Prostate gland (tissue), 2 donors: ENCODE data around the gene MTURN. TPM values are rescaled to one million over a fixed set of nuclear protein-coding genes. Genes with fewer than 3 reads are reported as not detected.

Experiments
- DNase-seq: peaks from one replicate; pipeline ENCODE4 v3.0.0-alpha.2; 2019; ENCODE audit warnings: low spot score
- H3K27ac ChIP-seq, 2 donors: fragments of 200-600 bp; sonication (generic); 2 replicates each; pipeline ENCODE4 v1.5.1; 2017 to 2019
- H3K27me3 ChIP-seq: fragments of 200-600 bp; sonication (generic); replicated peaks from 2 replicates; pipeline ENCODE4 v1.5.1; 2019; ENCODE audit not compliant: insufficient read depth
- H3K36me3 ChIP-seq, 2 donors: fragments of 200-600 bp; sonication (generic); 1 replicate in 1 of 2; 2 replicates in 1 of 2; pipeline versions ENCODE4 v1.5.1 to v1.8.1; 2017 to 2019
- H3K4me1 ChIP-seq: fragments of 200-600 bp; sonication (generic); replicated peaks from 2 replicates; pipeline ENCODE4 v1.5.1; 2019
- H3K4me3 ChIP-seq, 2 donors: fragments of 200-600 bp; sonication (generic); 2 replicates each; pipeline ENCODE4 v1.5.1; 2017 to 2019
- H3K9me3 ChIP-seq: fragments of 200-600 bp; sonication (generic); 2 replicates; pipeline ENCODE4 v1.5.1; 2017
- POLR2A ChIP-seq: fragments of 450-650 bp; IDR thresholded peaks from one replicate; pipeline ENCODE4 v1.6.1; 2016; ENCODE audit warnings: antibody characterized with exemption, mild to moderate bottlenecking
- POLR2AphosphoS5 ChIP-seq: sonication (generic); formaldehyde crosslinking; IDR thresholded peaks from one replicate; pipeline ENCODE4 v1.6.1; 2017; ENCODE audit warnings: antibody characterized with exemption
- WGBS: methylation state at CpG from one replicate; pipeline ENCODE4 v1.1.5; 2018; 5-methylcytosine and 5-hydroxymethylcytosine counted together
- intact Hi-C: fragments of 100-400 bp; cut with DNase I; formaldehyde crosslinking; loops from one replicate; pipeline ENCODE4 v1.14.2; 2022
- total RNA-seq, 2 donors: library from RNA; depleted of rRNA; stranded (reverse); fragments of >200 nt; gene quantifications; one replicate each; pipeline ENCODE4 v1.1.0, GENCODE V29; 2016
- TF ChIP-seq, protein P1 (sequence below), 4 experiments: fragments of 200-600 bp in 2 of 4; fragments of 450-650 bp in 2 of 4; sonication (generic) in 2 of 4; IDR thresholded peaks; 1 replicate in 3 of 4; 2 replicates in 1 of 4; pipeline ENCODE4 v1.5.1; 2016 to 2019; ENCODE audit warnings: antibody characterized with exemption in 4 of 4, mild to moderate bottlenecking in 2 of 4, moderate library complexity in 2 of 4

Gene MTURN
- total RNA-seq, 2 donors from 2014 or later = 22.6 to 26.9 TPM

GRCh38 chr7:30170476-30171205, 35.9 kb downstream of the MTURN start:
- 54% methylated on average over 6 of the region's 6 CpGs for WGBS
- Histone ChIP-seq H3K4me1 (peaks cover 7% of the 10 kb centered on the region), H3K27ac (no peak overlapping the region), H3K27me3 (no peaks in the 10 kb centered on the region), H3K4me3 (no peak overlapping the region), H3K36me3 (no peaks in the 10 kb centered on the region), H3K9me3 (no peaks in the 10 kb centered on the region)
- TF ChIP-seq POLR2AphosphoS5 (no peak), POLR2A (no peak)
- TF ChIP-seq, protein P1, sequence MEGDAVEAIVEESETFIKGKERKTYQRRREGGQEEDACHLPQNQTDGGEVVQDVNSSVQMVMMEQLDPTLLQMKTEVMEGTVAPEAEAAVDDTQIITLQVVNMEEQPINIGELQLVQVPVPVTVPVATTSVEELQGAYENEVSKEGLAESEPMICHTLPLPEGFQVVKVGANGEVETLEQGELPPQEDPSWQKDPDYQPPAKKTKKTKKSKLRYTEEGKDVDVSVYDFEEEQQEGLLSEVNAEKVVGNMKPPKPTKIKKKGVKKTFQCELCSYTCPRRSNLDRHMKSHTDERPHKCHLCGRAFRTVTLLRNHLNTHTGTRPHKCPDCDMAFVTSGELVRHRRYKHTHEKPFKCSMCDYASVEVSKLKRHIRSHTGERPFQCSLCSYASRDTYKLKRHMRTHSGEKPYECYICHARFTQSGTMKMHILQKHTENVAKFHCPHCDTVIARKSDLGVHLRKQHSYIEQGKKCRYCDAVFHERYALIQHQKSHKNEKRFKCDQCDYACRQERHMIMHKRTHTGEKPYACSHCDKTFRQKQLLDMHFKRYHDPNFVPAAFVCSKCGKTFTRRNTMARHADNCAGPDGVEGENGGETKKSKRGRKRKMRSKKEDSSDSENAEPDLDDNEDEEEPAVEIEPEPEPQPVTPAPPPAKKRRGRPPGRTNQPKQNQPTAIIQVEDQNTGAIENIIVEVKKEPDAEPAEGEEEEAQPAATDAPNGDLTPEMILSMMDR (IDR thresholded peaks at IDR 0.05) = no peak
- no peak for DNase-seq
- intact Hi-C loops = no loop called here

- no peaks in the 10 kb centered on the region for H3K36me3 ChIP-seq
- DNase-seq = no peak
- 71% methylated on average over 9 of the region's 9 CpGs for WGBS
- peak overlapping the region in 1 of 2 donors; percentile 44 for H3K27ac ChIP-seq
- H3K4me3 ChIP-seq = no peak overlapping the region
- H3K27me3 ChIP-seq = no peaks in the 10 kb centered on the region
- TF ChIP-seq POLR2AphosphoS5 = no peak
- TF ChIP-seq, protein P1 (IDR thresholded peaks at IDR 0.05) = no peak
- no peak for TF ChIP-seq POLR2A
- H3K9me3 ChIP-seq = no peaks in the 10 kb centered on the region
- H3K4me1 ChIP-seq = no peaks in the 10 kb centered on the region
- intact Hi-C loops = no loop called here
Observed at GRCh38 chr7:30171766-30172447, 37.1 kb downstream of the MTURN start.

DNA sequence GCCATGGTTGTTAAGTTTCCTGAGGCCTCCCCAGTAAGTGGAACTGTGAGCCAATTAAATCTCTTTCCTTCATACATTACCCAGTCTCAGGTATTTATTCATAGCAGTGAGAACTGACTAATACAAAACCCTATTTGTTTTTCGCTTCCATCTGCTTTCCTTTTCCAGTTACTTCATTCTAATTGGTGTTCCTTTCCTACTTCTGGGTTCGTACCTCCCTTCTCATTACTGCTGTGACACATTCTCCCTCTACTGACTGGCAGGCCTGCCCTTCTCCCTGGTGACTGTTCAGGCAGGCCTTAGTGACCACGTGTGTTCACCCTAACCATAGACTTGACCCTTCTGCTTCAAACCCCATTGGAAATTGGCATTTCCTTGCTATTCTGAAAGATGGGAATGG, 37.7 kb downstream of the MTURN start:
- no peaks in the 10 kb centered on the region for H3K4me1 ChIP-seq
- DNase-seq = no peak
- H3K9me3 ChIP-seq = no peaks in the 10 kb centered on the region
- H3K4me3 ChIP-seq = no peak overlapping the region
- 44% methylated on average over 3 of the region's 3 CpGs for WGBS
- TF ChIP-seq, protein P1 (IDR thresholded peaks at IDR 0.05) = no peak
- no peak for TF ChIP-seq POLR2AphosphoS5
- TF ChIP-seq POLR2A = no peak
- intact Hi-C loops = no loop called here
- H3K36me3 ChIP-seq = no peaks in the 10 kb centered on the region
- H3K27me3 ChIP-seq = no peaks in the 10 kb centered on the region
- H3K27ac ChIP-seq = peak overlapping the region; percentile 44 to 60

- intact Hi-C loops = no loop called here
- peak; percentile 91 for DNase-seq
- Histone ChIP-seq H3K27me3 (no peaks in the 10 kb centered on the region), H3K36me3 (no peaks in the 10 kb centered on the region), H3K9me3 (no peaks in the 10 kb centered on the region), H3K27ac (peak overlapping the region; percentile 44 to 60), H3K4me1 (no peaks in the 10 kb centered on the region), H3K4me3 (no peak overlapping the region)
- no peak for TF ChIP-seq POLR2A
- peak; percentile 71 for TF ChIP-seq POLR2AphosphoS5
- TF ChIP-seq, protein P1 (IDR thresholded peaks at IDR 0.05) = peak in 2 of 4 experiments; percentile 32 to 36
- WGBS = 9% methylated on average over 13 of the region's 13 CpGs
Observed at GRCh38 chr7:30173058-30173897, 38.5 kb downstream of the MTURN start.
